Left renal pelvis (tissue), 4 donors: ENCODE results near the gene ERC2. TPM values are rescaled to one million over a fixed set of nuclear protein-coding genes. Genes with fewer than 3 reads are reported as not detected.

Experiments used
- DNase-seq, 4 donors: peaks; one replicate each; pipeline ENCODE4 v3.0.0-alpha.2; 2013; ENCODE audit warnings: low read depth in 4 of 4, low spot score in 3 of 4
- polyA plus RNA-seq, 4 donors: library from polyadenylated mRNA; unstranded; fragments of 120-200 nt; gene quantifications; one replicate each; pipeline ENCODE4 v1.2.1, GENCODE V29; 2013; ENCODE audit not compliant: insufficient read length in 4 of 4

Gene ERC2
- polyA plus RNA-seq, 4 donors, result 1.2 to 5.3 (median 2.9) TPM

DNA sequence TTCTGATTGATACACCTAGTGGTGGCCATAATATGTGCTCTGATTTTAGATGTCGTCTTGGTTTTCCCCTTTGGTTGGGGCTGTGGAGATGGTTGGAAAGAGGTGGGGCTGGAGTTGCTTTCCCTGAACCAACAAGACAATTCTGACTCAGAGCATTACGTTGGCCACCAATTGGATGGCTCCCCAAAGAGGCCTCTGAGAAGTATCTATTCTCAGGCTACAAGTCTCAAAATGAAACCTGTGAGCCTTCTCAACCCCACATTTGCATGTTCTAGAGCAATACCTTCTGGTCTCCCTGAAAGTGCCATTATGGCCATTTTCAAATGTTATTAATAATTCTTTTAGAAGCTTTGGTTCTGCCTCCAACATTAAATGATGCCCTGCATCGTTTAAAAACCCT is 792.8 kb downstream of the ERC2 start:
- DNase-seq, result no peak

GRCh38 chr3:55673764-55674163 is 794.5 kb downstream of the ERC2 start:
- DNase-seq, result no peak

DNA sequence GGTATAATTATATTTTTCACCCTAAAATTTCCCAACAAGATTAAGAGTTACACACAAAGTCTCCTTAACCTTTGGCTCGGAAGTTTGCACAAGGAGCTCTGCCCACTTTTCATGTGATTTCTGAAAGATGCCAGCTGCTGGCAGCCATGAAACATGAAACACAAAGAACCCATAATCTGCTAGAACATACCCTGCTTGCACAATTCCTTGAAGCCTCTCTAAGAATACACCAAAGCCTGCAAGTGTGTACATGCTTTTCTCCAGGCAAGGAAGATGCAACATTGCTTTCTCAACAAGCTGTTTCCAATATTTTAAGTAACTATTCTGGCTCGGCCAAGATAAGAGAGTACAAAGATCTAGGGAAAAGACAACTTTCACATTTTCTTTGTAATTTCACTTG is 799.1 kb downstream of the ERC2 start:
- DNase-seq, result no peak

DNA sequence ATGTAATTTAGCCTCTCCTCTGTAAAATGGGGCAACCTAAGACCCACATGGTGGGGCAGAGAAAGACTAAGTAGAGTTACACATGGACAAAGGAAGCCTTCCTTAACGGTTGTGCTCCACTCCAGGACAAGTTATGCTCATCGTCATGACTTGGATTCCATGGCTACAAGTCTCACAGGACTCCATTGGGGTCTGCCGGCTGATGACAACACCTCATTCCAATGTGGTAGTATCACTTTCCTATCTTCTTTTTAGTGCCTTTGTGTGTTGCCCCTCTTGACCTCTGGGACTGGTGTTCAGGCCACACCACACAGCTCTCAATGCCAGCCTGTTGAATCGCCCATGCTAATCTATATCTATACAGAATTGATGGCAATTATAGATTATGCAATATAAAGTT is 799.9 kb downstream of the ERC2 start:
- DNase-seq, result no peak

DNA sequence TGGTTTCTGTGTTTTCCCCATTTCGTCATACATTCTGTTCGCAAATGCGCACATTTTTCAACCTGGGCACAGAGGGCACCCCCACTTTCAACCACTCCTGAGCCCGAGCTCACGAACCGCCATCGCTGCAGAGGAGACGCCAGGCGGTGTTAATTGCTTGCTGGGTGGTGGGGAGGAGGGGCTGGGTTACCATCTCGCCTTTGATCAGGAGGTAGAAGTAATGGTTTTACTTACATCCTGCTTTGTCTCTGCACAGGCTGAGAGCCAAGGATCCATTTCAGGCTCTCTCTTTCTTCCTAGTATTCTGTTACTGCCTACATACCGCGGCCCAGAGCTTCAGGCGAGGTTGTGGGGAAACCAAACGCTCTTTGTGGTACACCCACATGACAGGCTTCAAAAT is 803.9 kb downstream of the ERC2 start:
- DNase-seq, result no peak

- no peak for DNase-seq
These were observed 805.6 kb downstream of the ERC2 start for GRCh38 chr3:55662683-55663082.

- DNase-seq, result no peak
These were observed 806.7 kb downstream of the ERC2 start for GRCh38 chr3:55661571-55661970.

- no peak for DNase-seq
These were observed 807.1 kb downstream of the ERC2 start for GRCh38 chr3:55661141-55661540.

- no peak for DNase-seq
These were observed 807.6 kb downstream of the ERC2 start for GRCh38 chr3:55660642-55661041.

- no peak for DNase-seq
These were observed 808.6 kb downstream of the ERC2 start for GRCh38 chr3:55659701-55660100.

GRCh38 chr3:55658690-55659562 is 809.3 kb downstream of the ERC2 start:
- DNase-seq, result no peak

- no peak for DNase-seq
These were observed 810.0 kb downstream of the ERC2 start for GRCh38 chr3:55658270-55658669.

GRCh38 chr3:55655544-55655943 is 812.7 kb downstream of the ERC2 start:
- no peak for DNase-seq

GRCh38 chr3:55654123-55654760 is 814.0 kb downstream of the ERC2 start:
- no peak for DNase-seq

DNA sequence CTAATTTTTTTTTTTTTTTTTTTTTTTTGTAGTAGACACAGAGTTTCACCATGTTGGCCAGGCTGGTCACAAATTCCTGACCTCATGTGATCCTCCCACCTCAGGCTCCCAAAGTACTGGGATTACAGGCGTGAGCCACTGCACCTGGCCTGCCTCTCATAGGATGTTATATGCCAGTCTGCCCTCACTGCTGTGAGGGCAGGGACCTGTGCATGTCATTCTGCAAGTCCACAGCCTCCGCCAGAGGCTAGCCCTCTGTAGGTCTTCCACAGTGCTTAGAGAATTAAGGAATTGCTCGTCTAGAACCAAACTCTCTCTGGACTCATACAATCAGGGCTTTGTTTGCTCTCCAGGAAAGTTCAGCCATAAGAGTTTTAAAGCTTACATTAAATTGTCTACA is 817.3 kb downstream of the ERC2 start:
- no peak for DNase-seq

- no peak for DNase-seq
These were observed 818.3 kb downstream of the ERC2 start for GRCh38 chr3:55650011-55650410.

- DNase-seq, result no peak
These were observed 818.7 kb downstream of the ERC2 start for GRCh38 chr3:55649554-55649953.

GRCh38 chr3:55648591-55649318 is 819.5 kb downstream of the ERC2 start:
- no peak for DNase-seq

DNA sequence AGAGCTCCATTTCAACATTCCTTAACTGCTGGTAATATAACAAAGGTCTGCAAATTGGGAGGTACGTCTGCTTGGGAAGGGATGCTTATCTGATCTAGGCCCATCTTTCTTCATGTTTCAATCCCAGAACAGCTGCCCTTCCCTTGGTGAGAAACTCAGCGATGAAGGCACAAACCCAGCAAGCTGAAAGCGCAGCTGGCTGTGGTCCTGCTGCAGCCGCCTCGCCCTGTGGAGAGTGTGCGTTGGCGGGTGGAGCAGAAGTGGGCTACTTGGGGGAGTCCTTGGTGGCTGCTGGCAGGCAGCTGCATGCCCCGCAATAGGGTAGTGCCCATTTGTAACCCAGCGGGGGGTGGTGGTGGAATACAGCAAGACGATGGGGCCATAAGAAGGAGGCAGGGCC is 820.6 kb downstream of the ERC2 start:
- no peak for DNase-seq

- DNase-seq, result no peak
These were observed 821.2 kb downstream of the ERC2 start for GRCh38 chr3:55647063-55647462.

- DNase-seq, result no peak
These were observed 822.1 kb downstream of the ERC2 start for GRCh38 chr3:55646121-55646520.

DNA sequence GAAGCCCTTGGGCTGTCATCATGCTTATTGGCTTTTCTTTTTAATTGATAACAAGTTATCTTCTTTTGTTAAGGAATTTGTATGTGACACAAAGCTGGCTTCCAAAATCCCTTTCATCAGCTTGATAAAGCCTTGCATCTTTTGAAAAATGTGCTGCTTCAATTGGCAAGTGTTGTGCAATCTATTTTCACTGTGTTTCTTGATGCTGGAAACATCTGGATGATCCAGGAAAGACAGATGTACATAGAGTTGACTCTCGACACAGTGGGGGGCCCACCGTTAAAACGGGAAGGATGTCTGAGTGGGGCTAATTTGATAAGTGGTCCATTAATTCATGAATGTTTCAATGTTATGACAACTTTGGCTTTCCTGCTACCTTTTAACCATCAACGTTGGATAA is 822.8 kb downstream of the ERC2 start:
- no peak for DNase-seq
